Panc1 (cell line): Measurements from ENCODE around the gene MYO7B.

ENCODE experiments used
- CTCF ChIP-seq: fragments of 450-650 bp; IDR thresholded peaks from 2 replicates; pipeline ENCODE4 v1.5.1; 2017; ENCODE audit warnings: mild to moderate bottlenecking
- POLR2AphosphoS5 ChIP-seq: IDR thresholded peaks from 2 replicates; pipeline ENCODE4 v1.6.1; 2012; ENCODE audit warnings: mild to moderate bottlenecking, low read depth, low read length, moderate library complexity
- REST ChIP-seq, 2 experiments: IDR thresholded peaks; 2 replicates each; pipeline ENCODE4 v1.6.1; 2011 to 2012; ENCODE audit warnings: low read depth in 2 of 2, control low read depth in 1 of 2, low read length in 1 of 2, mild to moderate bottlenecking in 1 of 2, moderate library complexity in 1 of 2; ENCODE audit not compliant: insufficient read depth in 1 of 2
- SIN3A ChIP-seq: IDR thresholded peaks from 2 replicates; pipeline ENCODE4 v1.6.1; 2012; ENCODE audit warnings: low read depth, mild to moderate bottlenecking, low read length, moderate library complexity, borderline replicate concordance; ENCODE audit not compliant: insufficient read depth
- TCF7L2 ChIP-seq: IDR thresholded peaks from 2 replicates; pipeline ENCODE4 v1.6.1; 2011; ENCODE audit warnings: mild to moderate bottlenecking, low read depth, low read length, inconsistent platforms

DNA sequence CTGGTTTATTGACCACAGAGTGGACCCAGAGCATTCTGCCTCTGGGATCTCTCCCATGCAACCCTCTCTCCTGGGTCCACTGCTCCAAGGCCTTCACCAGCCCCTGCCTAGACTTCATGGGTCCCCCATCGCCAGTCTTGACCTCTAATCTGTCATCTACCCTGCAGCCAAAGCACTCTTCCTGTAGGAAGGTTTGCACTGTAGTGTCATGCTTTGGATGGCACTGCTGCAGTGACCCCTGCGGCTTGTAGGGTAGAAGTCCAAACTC, 41.7 kb downstream of the MYO7B start:
- no peak for TF ChIP-seq TCF7L2
- no peak for TF ChIP-seq CTCF
- TF ChIP-seq POLR2AphosphoS5 = no peak
- TF ChIP-seq REST (IDR thresholded peaks at IDR 0.05; ENCODE audit: insufficient read depth in 1 of 2, low read depth in 2 of 2, low read length in 1 of 2) = no peak
- TF ChIP-seq SIN3A = no peak
